ENCODE data around the gene CDCP1.

CDCP1 gene

GRCh38 chr3:45075821-45076625, 70.2 kb downstream of the CDCP1 start:
- H3K4me3 ChIP-seq (ENCODE audit: control insufficient read depth, low read depth, low read length), result no peak overlapping the region
- no peak for DNase-seq (ENCODE audit: low read depth)
- TF ChIP-seq, protein P1, sequence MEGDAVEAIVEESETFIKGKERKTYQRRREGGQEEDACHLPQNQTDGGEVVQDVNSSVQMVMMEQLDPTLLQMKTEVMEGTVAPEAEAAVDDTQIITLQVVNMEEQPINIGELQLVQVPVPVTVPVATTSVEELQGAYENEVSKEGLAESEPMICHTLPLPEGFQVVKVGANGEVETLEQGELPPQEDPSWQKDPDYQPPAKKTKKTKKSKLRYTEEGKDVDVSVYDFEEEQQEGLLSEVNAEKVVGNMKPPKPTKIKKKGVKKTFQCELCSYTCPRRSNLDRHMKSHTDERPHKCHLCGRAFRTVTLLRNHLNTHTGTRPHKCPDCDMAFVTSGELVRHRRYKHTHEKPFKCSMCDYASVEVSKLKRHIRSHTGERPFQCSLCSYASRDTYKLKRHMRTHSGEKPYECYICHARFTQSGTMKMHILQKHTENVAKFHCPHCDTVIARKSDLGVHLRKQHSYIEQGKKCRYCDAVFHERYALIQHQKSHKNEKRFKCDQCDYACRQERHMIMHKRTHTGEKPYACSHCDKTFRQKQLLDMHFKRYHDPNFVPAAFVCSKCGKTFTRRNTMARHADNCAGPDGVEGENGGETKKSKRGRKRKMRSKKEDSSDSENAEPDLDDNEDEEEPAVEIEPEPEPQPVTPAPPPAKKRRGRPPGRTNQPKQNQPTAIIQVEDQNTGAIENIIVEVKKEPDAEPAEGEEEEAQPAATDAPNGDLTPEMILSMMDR (IDR thresholded peaks at IDR 0.05; ENCODE audit: control insufficient read depth, insufficient read depth, low read depth, low read length, missing control alignments), result no peak

- H3K4me3 ChIP-seq (ENCODE audit: control insufficient read depth, low read depth, low read length), result no peak overlapping the region
- no peak for DNase-seq (ENCODE audit: low read depth)
- TF ChIP-seq, protein P1 (IDR thresholded peaks at IDR 0.05; ENCODE audit: control insufficient read depth, insufficient read depth, low read depth, low read length, missing control alignments), result no peak
These were observed 75.1 kb downstream of the CDCP1 start for GRCh38 chr3:45071075-45071474.

GRCh38 chr3:45067941-45068340, 78.2 kb downstream of the CDCP1 start:
- no peak overlapping the region for H3K4me3 ChIP-seq (ENCODE audit: control insufficient read depth, low read depth, low read length)
- DNase-seq (ENCODE audit: low read depth), result no peak
- TF ChIP-seq, protein P1 (IDR thresholded peaks at IDR 0.05; ENCODE audit: control insufficient read depth, insufficient read depth, low read depth, low read length, missing control alignments), result no peak

DNA sequence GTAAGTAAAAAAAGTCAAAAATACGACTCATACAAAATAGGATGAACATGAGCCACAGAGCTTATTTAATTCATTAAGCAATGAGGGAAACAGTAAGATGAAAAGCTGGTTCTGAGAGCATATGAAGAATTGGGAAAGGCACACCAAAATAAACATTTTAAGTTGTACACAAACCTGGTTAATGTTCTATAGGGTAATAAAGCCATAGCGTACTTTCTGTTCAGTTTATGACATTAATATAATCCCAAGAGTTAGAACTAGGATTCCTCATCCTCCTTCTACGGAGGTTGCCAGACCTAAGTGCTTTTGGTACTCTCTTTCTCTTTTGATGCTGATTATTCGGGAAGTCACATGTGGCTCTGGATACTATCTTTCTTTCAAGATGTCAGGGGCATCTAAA, 78.7 kb downstream of the CDCP1 start:
- no peak for DNase-seq (ENCODE audit: low read depth)
- TF ChIP-seq, protein P1 (IDR thresholded peaks at IDR 0.05; ENCODE audit: control insufficient read depth, insufficient read depth, low read depth, low read length, missing control alignments), result no peak
- H3K4me3 ChIP-seq (ENCODE audit: control insufficient read depth, low read depth, low read length), result no peak overlapping the region

DNA sequence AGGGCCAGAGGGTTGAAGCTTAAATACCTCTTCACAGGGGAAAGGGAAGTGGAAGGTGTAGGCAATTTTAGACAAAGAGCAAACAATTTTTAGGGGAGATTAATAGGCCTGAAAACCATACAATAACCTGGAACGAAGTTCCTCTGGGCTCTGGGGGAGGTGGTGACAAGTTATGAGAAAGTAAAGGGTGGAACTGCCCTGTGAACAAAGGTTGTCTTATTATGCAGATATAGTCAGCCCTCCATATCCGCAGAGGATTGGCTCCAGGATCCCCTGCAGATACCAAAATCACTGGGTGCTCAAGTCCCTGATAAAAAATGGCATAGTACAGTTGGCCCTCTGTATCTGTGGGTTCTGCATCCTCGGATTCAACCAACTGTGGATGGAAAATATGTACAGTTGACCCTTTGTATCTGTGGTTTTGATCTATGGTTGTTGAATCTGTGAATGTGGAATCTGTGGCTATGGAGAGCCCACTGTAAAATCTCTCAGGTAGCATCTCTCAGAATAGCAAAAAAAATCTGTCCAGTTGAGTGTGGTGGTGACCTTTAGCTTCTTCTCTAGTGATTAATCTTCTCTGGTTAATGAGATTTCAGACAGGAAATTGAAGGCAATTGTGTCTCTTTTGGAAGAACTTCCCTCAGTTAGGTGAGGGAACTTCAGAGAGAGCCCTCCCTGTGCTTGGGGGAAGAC, 79.9 kb downstream of the CDCP1 start:
- no peak for DNase-seq (ENCODE audit: low read depth)
- TF ChIP-seq, protein P1 (IDR thresholded peaks at IDR 0.05; ENCODE audit: control insufficient read depth, insufficient read depth, low read depth, low read length, missing control alignments), result no peak
- H3K4me3 ChIP-seq (ENCODE audit: control insufficient read depth, low read depth, low read length), result no peak overlapping the region

- no peak overlapping the region for H3K4me3 ChIP-seq (ENCODE audit: control insufficient read depth, low read depth, low read length)
- TF ChIP-seq, protein P1 (IDR thresholded peaks at IDR 0.05; ENCODE audit: control insufficient read depth, insufficient read depth, low read depth, low read length, missing control alignments), result no peak
- DNase-seq (ENCODE audit: low read depth), result no peak
These were observed 80.8 kb downstream of the CDCP1 start for GRCh38 chr3:45065373-45065720.
